PC-3 (cell line): ENCODE data around the gene SNRNP25.

ENCODE experiments used
- CTCF ChIP-seq: fragments of 300-600 bp; sonication (generic); conservative IDR thresholded peaks from 2 replicates; pipeline ENCODE4 v1.5.1; 2017; ENCODE audit warnings: antibody characterized with exemption, low read depth, mild to moderate bottlenecking, low read length
- EZH2 ChIP-seq: fragments of 300-600 bp; sonication (generic); IDR thresholded peaks from one replicate; pipeline ENCODE4 v1.6.1; 2017; ENCODE audit warnings: antibody characterized with exemption, mild to moderate bottlenecking, low read length; ENCODE audit not compliant: unreplicated experiment
- EZH2phosphoT487 ChIP-seq: fragments of 300-600 bp; sonication (generic); IDR thresholded peaks from 2 replicates; pipeline ENCODE4 v1.6.1; 2018; ENCODE audit warnings: mild to moderate bottlenecking, antibody characterized with exemption, low read length, borderline replicate concordance

- TF ChIP-seq CTCF: no peak
- TF ChIP-seq EZH2phosphoT487: no peak
- no peak for TF ChIP-seq EZH2
These were observed 14.4 kb upstream of the SNRNP25 start for GRCh38 chr16:38941-39892.
